Heart left ventricle (tissue), 16 donors: Measurements from ENCODE around the gene ASB12. TPM values are rescaled to one million over a fixed set of nuclear protein-coding genes. Genes with fewer than 3 reads are reported as not detected.

ENCODE experiments used
- ATAC-seq, 4 donors: fragments of 200-7000 bp; cut with Tn5 transposase; one replicate each; pipeline ENCODE4 v1.9.1; 2020 to 2022; ENCODE audit warnings: moderate library complexity in 4 of 4, mild to moderate bottlenecking in 3 of 4, moderate number of reproducible peaks in 1 of 4
- DNase-seq, 5 donors: peaks; one replicate each; pipeline ENCODE4 v3.0.0-alpha.2; 2020
- H3K27ac ChIP-seq, 12 donors: fragments of 200-600 bp; sonication (generic) in 4 of 12; one replicate each; pipeline versions ENCODE4 v1.5.0 to v1.8.0; 2016 to 2022; ENCODE audit warnings: mild to moderate bottlenecking in 2 of 12
- H3K27me3 ChIP-seq, 9 donors: fragments of 200-600 bp; sonication (generic) in 2 of 9; one replicate each; pipeline versions ENCODE4 v1.5.1 to v1.8.0; 2016 to 2022; ENCODE audit warnings: mild to moderate bottlenecking in 3 of 9
- H3K36me3 ChIP-seq, 9 donors: fragments of 200-600 bp; sonication (generic) in 2 of 9; one replicate each; pipeline versions ENCODE4 v1.5.0 to v1.8.0; 2018 to 2022; ENCODE audit warnings: mild to moderate bottlenecking in 2 of 9
- H3K4me1 ChIP-seq, 12 donors: fragments of 200-600 bp; sonication (generic) in 4 of 12; one replicate each; pipeline versions ENCODE4 v1.5.0 to v1.8.0; 2016 to 2022; ENCODE audit warnings: mild to moderate bottlenecking in 3 of 12
- H3K4me3 ChIP-seq, 12 donors: fragments of 200-600 bp; sonication (generic) in 4 of 12; one replicate each; pipeline versions ENCODE4 v1.5.0 to v1.8.0; 2017 to 2022; ENCODE audit warnings: mild to moderate bottlenecking in 9 of 12, moderate library complexity in 4 of 12
- H3K9me3 ChIP-seq, 12 donors: fragments of 200-600 bp; sonication (generic) in 4 of 12; one replicate each; pipeline versions ENCODE4 v1.5.0 to v1.8.0; 2016 to 2022; ENCODE audit warnings: mild to moderate bottlenecking in 1 of 12
- POLR2A ChIP-seq, 2 donors: fragments of 450-650 bp; IDR thresholded peaks; one replicate each; pipeline ENCODE4 v1.6.1; 2017; ENCODE audit warnings: antibody characterized with exemption in 2 of 2, mild to moderate bottlenecking in 2 of 2, moderate library complexity in 2 of 2
- WGBS, 4 donors: extraction: QIAGEN DNeasy Blood & Tissue Kit in 2 of 4; methylation state at CpG; one replicate each; pipeline versions ENCODE4 v1.1.5 to v1.1.7; 2013 to 2018; 5-methylcytosine and 5-hydroxymethylcytosine counted together
- intact Hi-C, 10 donors: fragments of 100-400 bp; cut with DNase I; formaldehyde crosslinking; loops; one replicate each; pipeline versions ENCODE4 v1.11.1 to v1.14.2; 2022
- polyA plus RNA-seq, 2 donors: library from polyadenylated mRNA; stranded (reverse); fragments of 200-250 nt; gene quantifications; one replicate each; pipeline ENCODE4 v1.2.3, GENCODE V29; 2013
- total RNA-seq, 9 donors: library from RNA; depleted of rRNA in 2 of 9; stranded (reverse); fragments of >200 nt in 2 of 9; fragmentation: NEBNext Ultra II Directional in 3 of 9; extraction: Animal tissue kit (Norgen Biotek cat#: 25700) in 3 of 9; gene quantifications; one replicate each; pipeline versions ENCODE4 v1.1.0 to v1.2.4, GENCODE V29; 2016 to 2023
- TF ChIP-seq, protein P1 (sequence below), 12 donors: fragments of 200-600 bp; sonication (generic) in 4 of 12; IDR thresholded peaks; one replicate each; pipeline versions ENCODE4 v1.5.0 to v1.8.0; 2018 to 2022; ENCODE audit warnings: antibody characterized with exemption in 12 of 12, mild to moderate bottlenecking in 5 of 12
- donor health status: ischemic (EF 13 %, LVEDD 7.1; RV severe dilation, severe dysfunction).
- donor health status: healthy with polysubstance abuse.
- donor health status: DM: no; HTN: yes; CAD: no.
- donor health status: DM: no; HTN: no; CAD: no.
- donor health status: ischemic (EF 25% LVEDD 6.9; RV normal size, moderate dysfunction).
- donor health status: ischemic (EF 25% LVEDD 5.7; RV mildly dilated, moderate dysfunction).
- donor health status: healthy.
- donor health status: DM: yes; HTN: yes; CAD: no.
- donor health status: ischemic (EF 35%, LVEDD 5.7; RV mildly dilated, moderate dysfunction).
- donor health status: nonischemic (EF 11% LVEDD 7.7; RV severe dilation, severe dysfunction).
- donor health status: DM: yes; HTN: yes; CAD: no.
- donor health status: PGD.
- donor health status: ischemic (EF 29% LVEDD 5.4; RV normal size, mild dysfunction).
- donor health status: nonischemic (EF 23%, LVEDD 6.1; RV moderate dilation, normal function).

The ASB12 gene
- total and polyA plus RNA-seq, 11 donors = 1.4 to 5.1 (median 3.0) TPM

DNA sequence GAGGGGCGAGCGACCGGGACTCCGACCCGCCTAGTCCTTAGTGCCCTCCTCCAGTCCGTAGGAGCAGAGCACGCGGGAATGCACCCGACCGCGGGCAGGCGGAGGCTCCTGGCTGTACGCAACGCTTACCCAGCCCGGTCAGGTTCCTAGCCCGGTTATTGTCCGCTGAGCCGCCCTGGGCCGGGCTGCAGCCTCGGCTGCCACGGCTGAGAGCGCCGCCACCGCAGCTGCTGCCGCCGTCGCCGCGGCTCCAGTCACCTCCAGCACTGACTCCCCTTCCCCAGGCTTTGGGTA lies 25.0 kb downstream of the ASB12 start, which contains the start of gene AMER1:
Gene AMER1 (minus strand): TSS at position 268 of the 294 bp plus-strand sequence. CDS start 12,422 bp downstream, outside the sequence.
- 0 to 72% (median 23%) methylated on average over 5 to 29 of the region's 29 CpGs for WGBS, 4 donors
- Histone ChIP-seq H3K4me3 (peak within 1 kb of the TSS; percentile 19 to 97 (median 72)), H3K27ac (peak within 1 kb of the TSS; percentile 82 to 98 (median 91)), H3K9me3 (no peaks in the 10 kb centered on the region), H3K4me1 (peaks cover 0 to 34% (median 10%) of the 10 kb centered on the region in 12 donors), H3K27me3 (peaks cover 0 to 3% (median 0%) of the 10 kb centered on the region in 9 donors), H3K36me3 (no peaks in the 10 kb centered on the region)
- no peak for DNase-seq
- TF ChIP-seq POLR2A (IDR thresholded peaks at IDR 0.05) = no peak
- TF ChIP-seq, protein P1, sequence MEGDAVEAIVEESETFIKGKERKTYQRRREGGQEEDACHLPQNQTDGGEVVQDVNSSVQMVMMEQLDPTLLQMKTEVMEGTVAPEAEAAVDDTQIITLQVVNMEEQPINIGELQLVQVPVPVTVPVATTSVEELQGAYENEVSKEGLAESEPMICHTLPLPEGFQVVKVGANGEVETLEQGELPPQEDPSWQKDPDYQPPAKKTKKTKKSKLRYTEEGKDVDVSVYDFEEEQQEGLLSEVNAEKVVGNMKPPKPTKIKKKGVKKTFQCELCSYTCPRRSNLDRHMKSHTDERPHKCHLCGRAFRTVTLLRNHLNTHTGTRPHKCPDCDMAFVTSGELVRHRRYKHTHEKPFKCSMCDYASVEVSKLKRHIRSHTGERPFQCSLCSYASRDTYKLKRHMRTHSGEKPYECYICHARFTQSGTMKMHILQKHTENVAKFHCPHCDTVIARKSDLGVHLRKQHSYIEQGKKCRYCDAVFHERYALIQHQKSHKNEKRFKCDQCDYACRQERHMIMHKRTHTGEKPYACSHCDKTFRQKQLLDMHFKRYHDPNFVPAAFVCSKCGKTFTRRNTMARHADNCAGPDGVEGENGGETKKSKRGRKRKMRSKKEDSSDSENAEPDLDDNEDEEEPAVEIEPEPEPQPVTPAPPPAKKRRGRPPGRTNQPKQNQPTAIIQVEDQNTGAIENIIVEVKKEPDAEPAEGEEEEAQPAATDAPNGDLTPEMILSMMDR (IDR thresholded peaks at IDR 0.05) = no peak
- peak; percentile 4 to 60 (median 31) for ATAC-seq
- intact Hi-C loops = loop anchor here in 3 of 10 donors (5.0 to 10.0 kb wide), 4 partner anchors 111 to 853 kb away; partner anchors contain the start of genes MTMR8 (in 1 of the 3) and SPIN4 (in 1 of the 3)

DNA sequence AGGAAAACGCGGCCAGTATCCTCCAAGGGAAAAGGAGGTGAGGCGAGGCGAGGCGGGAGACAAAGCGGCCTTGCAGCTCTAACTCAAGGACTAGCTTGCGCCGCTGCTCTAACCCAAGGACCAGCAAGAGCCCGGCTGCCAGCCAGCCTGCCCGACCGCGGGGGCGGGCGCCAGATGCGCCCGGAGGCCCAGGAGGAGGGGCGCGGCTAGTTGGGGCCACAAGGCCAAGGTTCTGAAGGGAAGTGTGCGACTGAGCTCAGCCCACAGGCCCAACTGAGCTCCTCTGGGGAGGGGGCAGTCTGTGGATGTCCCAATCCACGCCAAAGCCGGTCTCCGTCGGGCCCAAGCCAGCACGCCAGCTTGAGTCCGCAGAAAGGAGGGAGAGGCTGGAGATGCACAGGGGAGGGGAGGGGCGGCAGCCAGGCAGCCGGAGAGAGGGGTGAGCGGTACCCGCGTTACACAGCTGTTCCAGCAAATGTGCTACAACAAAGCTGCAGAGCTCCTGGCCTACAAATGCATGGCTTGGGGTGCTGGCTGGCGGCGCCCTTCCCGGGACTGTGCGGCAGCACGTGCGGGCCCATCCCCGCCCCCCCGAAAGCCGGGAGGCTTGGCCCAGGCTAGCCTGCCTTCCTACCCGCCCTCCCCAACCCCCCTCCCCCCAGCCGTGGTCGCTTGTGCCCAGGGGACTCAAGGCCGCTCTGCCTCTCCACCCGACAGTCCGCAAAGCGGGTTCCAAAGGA lies 25.5 kb downstream of the ASB12 start:
- peaks cover 0 to 3% (median 0%) of the 10 kb centered on the region in 9 donors for H3K27me3 ChIP-seq
- TF ChIP-seq, protein P1 (IDR thresholded peaks at IDR 0.05) = no peak
- no peak for TF ChIP-seq POLR2A (IDR thresholded peaks at IDR 0.05)
- WGBS, 4 donors = 1 to 40% (median 18%) methylated on average over 25 to 46 of the region's 46 CpGs
- DNase-seq (peak; percentile 23 to 60 (median 34)), ATAC-seq (peak in 2 of 4 donors; percentile 3 to 21)
- H3K4me3 ChIP-seq = peak overlapping the region; percentile 19 to 97 (median 72)
- H3K4me1 ChIP-seq = peaks cover 0 to 34% (median 10%) of the 10 kb centered on the region in 12 donors
- H3K27ac ChIP-seq = peak overlapping the region; percentile 82 to 98 (median 91)
- intact Hi-C loops = loop anchor here in 3 of 10 donors (5.0 to 10.0 kb wide), 4 partner anchors 110 to 853 kb away; partner anchors contain the start of genes MTMR8 (in 1 of the 3) and SPIN4 (in 1 of the 3)
- no peaks in the 10 kb centered on the region for H3K9me3 ChIP-seq
- H3K36me3 ChIP-seq = no peaks in the 10 kb centered on the region

DNA sequence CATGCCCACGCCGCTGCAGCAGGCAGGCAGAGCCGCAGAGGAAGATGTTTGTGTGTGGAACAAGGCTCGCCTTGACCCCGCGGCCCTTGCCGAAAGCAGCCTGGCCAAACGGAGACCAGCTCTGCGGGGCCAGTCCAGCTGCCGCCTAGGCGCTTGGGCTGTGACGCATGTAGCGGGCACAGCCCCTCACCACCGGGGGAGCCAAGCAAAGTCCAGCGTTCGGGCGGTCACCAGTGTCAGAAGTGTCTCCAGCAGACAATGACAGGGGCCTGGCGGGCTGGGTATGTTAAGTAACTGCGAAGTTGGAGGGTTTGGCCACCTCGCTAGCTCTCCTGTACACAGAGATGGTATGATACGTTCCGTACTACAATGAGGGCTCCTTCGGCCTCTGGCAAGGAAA lies 26.2 kb downstream of the ASB12 start:
- peak in 2 of 4 donors; percentile 18 to 40 for ATAC-seq
- no peaks in the 10 kb centered on the region for H3K36me3 ChIP-seq
- 26 to 66% (median 33%) methylated on average over 20 to 23 of the region's 23 CpGs for WGBS, 4 donors
- TF ChIP-seq POLR2A (IDR thresholded peaks at IDR 0.05) = no peak
- TF ChIP-seq, protein P1 (IDR thresholded peaks at IDR 0.05) = no peak
- peaks cover 0 to 34% (median 10%) of the 10 kb centered on the region in 12 donors for H3K4me1 ChIP-seq
- peak; percentile 19 to 63 (median 36) for DNase-seq
- peaks cover 0 to 3% (median 0%) of the 10 kb centered on the region in 9 donors for H3K27me3 ChIP-seq
- no peaks in the 10 kb centered on the region for H3K9me3 ChIP-seq
- intact Hi-C loops = loop anchor here in 2 of 10 donors (10.0 kb wide), 3 partner anchors 109 to 449 kb away; partner anchors contain the start of gene MTMR8 (in 1 of the 2)
- peak overlapping the region in 10 of 12 donors; percentile 83 to 98 (median 91) for H3K27ac ChIP-seq
- H3K4me3 ChIP-seq = peak overlapping the region; percentile 19 to 97 (median 72)

DNA sequence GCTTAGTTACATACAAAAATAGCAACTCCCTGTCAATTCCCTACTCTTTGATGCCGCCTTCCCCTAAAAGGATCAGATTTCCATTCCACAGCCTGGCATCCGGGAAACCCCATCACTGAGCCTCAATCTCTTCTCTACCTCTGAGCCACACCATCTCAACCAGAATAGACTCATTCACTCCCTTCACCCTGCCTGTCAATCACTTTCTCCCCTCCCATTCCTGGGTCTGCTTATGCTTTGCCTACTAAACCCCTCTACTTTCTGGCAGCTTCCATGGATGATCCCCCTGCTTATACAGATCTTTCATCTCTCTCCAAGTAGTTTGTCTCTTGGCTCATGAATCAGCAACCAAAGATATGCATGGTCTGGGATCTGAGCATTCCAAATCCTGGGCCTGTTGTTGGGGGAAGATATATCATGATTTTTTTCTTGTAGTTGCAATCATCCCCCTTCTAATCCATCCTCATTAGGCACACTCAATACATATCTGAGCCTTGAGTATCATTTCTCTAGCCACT lies 27.5 kb downstream of the ASB12 start:
- H3K27ac ChIP-seq = no peak overlapping the region
- no peaks in the 10 kb centered on the region for H3K9me3 ChIP-seq
- no peak for ATAC-seq
- no peaks in the 10 kb centered on the region for H3K36me3 ChIP-seq
- no peak overlapping the region for H3K4me3 ChIP-seq
- peaks cover 0 to 3% (median 0%) of the 10 kb centered on the region in 9 donors for H3K27me3 ChIP-seq
- intact Hi-C loops = loop anchor here in 2 of 10 donors (10.0 kb wide), 3 partner anchors 108 to 448 kb away; partner anchors contain the start of gene MTMR8 (in 1 of the 2)
- DNase-seq = no peak
- TF ChIP-seq, protein P1 (IDR thresholded peaks at IDR 0.05) = no peak
- no peak for TF ChIP-seq POLR2A (IDR thresholded peaks at IDR 0.05)
- H3K4me1 ChIP-seq = peaks cover 0 to 34% (median 10%) of the 10 kb centered on the region in 12 donors
- WGBS, 4 donors = 72 to 81% (median 78%) methylated on average over 2 of the region's 2 CpGs
